HG03432 (cell line): ENCODE data around the gene PREP.

ENCODE experiments used
- ATAC-seq: cut with Tn5 transposase; IDR thresholded peaks from one replicate; pipeline ENCODE4 v1.9.1; 2021; ENCODE audit warnings: mild to moderate bottlenecking, moderate library complexity; ENCODE audit not compliant: unreplicated experiment

PREP gene

GRCh38 chr6:105397987-105398386 is 4.9 kb downstream of the PREP start:
- no peak for ATAC-seq

GRCh38 chr6:105391705-105392104 is 11.2 kb downstream of the PREP start:
- no peak for ATAC-seq

- ATAC-seq, result no peak
These were observed 13.3 kb downstream of the PREP start for GRCh38 chr6:105389543-105389942.

GRCh38 chr6:105388392-105388791 is 14.5 kb downstream of the PREP start:
- ATAC-seq, result no peak

GRCh38 chr6:105384004-105384403 is 18.9 kb downstream of the PREP start:
- ATAC-seq, result no peak

GRCh38 chr6:105382958-105383357 is 19.9 kb downstream of the PREP start:
- ATAC-seq, result no peak

- no peak for ATAC-seq
These were observed 20.4 kb downstream of the PREP start for GRCh38 chr6:105382496-105382895.

GRCh38 chr6:105380634-105381033 is 22.2 kb downstream of the PREP start:
- ATAC-seq, result no peak

GRCh38 chr6:105375797-105376196 is 27.1 kb downstream of the PREP start:
- no peak for ATAC-seq

GRCh38 chr6:105374010-105374420 is 28.9 kb downstream of the PREP start:
- no peak for ATAC-seq

GRCh38 chr6:105373481-105373880 is 29.4 kb downstream of the PREP start:
- no peak for ATAC-seq

- no peak for ATAC-seq
These were observed 30.1 kb downstream of the PREP start for GRCh38 chr6:105372849-105373182.

GRCh38 chr6:105372142-105372848 is 30.6 kb downstream of the PREP start:
- no peak for ATAC-seq

GRCh38 chr6:105370351-105370750 is 32.5 kb downstream of the PREP start:
- ATAC-seq, result no peak

GRCh38 chr6:105369145-105369544 is 33.7 kb downstream of the PREP start:
- no peak for ATAC-seq

- ATAC-seq, result no peak
These were observed 38.6 kb downstream of the PREP start for GRCh38 chr6:105364243-105364642.

- ATAC-seq, result no peak
These were observed 39.7 kb downstream of the PREP start for GRCh38 chr6:105363100-105363754.

- ATAC-seq, result no peak
These were observed 43.2 kb downstream of the PREP start for GRCh38 chr6:105359419-105360370.

GRCh38 chr6:105357165-105357564 is 45.7 kb downstream of the PREP start:
- ATAC-seq, result no peak

GRCh38 chr6:105352037-105352617 is 50.8 kb downstream of the PREP start:
- no peak for ATAC-seq

GRCh38 chr6:105348897-105349296 is 54.0 kb downstream of the PREP start:
- ATAC-seq, result no peak
